HG03039 (cell line): Measurements from ENCODE around the gene SYT7.

Source experiments
- ATAC-seq: cut with Tn5 transposase; IDR thresholded peaks from one replicate; pipeline ENCODE4 v1.9.1; 2021; ENCODE audit warnings: mild to moderate bottlenecking, moderate library complexity; ENCODE audit not compliant: unreplicated experiment

SYT7 gene

GRCh38 chr11:61609000-61609979, 28.4 kb upstream of the SYT7 start:
- no peak for ATAC-seq

GRCh38 chr11:61607920-61608599, 27.2 kb upstream of the SYT7 start:
- no peak for ATAC-seq

- ATAC-seq: no peak
These were observed 26.6 kb upstream of the SYT7 start for GRCh38 chr11:61607426-61607825.

GRCh38 chr11:61603667-61604066, 22.8 kb upstream of the SYT7 start:
- ATAC-seq: no peak

- no peak for ATAC-seq
These were observed 22.1 kb upstream of the SYT7 start for GRCh38 chr11:61602775-61603569.

GRCh38 chr11:61601512-61601911, 20.6 kb upstream of the SYT7 start:
- ATAC-seq: no peak

GRCh38 chr11:61599968-61600710, 19.3 kb upstream of the SYT7 start:
- ATAC-seq: no peak

- no peak for ATAC-seq
These were observed 18.3 kb upstream of the SYT7 start for GRCh38 chr11:61598886-61599868.

GRCh38 chr11:61598374-61598773, 17.5 kb upstream of the SYT7 start:
- ATAC-seq: no peak

- no peak for ATAC-seq
These were observed 16.1 kb upstream of the SYT7 start for GRCh38 chr11:61596990-61597389.

GRCh38 chr11:61596542-61596941, 15.7 kb upstream of the SYT7 start:
- ATAC-seq: no peak

GRCh38 chr11:61594907-61595257, 14.0 kb upstream of the SYT7 start:
- no peak for ATAC-seq

- no peak for ATAC-seq
These were observed 12.3 kb upstream of the SYT7 start for GRCh38 chr11:61593151-61593550.

- ATAC-seq: no peak
These were observed 11.3 kb upstream of the SYT7 start for GRCh38 chr11:61592176-61592575.

GRCh38 chr11:61589961-61590360, 9.1 kb upstream of the SYT7 start:
- ATAC-seq: no peak

GRCh38 chr11:61588728-61589191, 7.9 kb upstream of the SYT7 start:
- no peak for ATAC-seq

- no peak for ATAC-seq
These were observed 7.3 kb upstream of the SYT7 start for GRCh38 chr11:61587951-61588727.

- no peak for ATAC-seq
These were observed 6.7 kb upstream of the SYT7 start for GRCh38 chr11:61587541-61587941.
